DND-41 (cell line): Measurements from ENCODE around the gene ACOXL.

Source experiments
- ATAC-seq: fragments of 200-7000 bp; cut with Tn5 transposase; 3 replicates; pipeline ENCODE4 v1.9.1; 2021; ENCODE audit warnings: low read depth; ENCODE audit not compliant: insufficient read depth
- DNase-seq: peaks from one replicate; pipeline ENCODE4 v3.0.0-alpha.2; 2020
- H2AFZ ChIP-seq: 2 replicates; pipeline ENCODE4 v1.6.0; 2012; ENCODE audit warnings: low read depth, low read length
- H3K27ac ChIP-seq: 2 replicates; pipeline ENCODE4 v1.5.1; 2012; ENCODE audit warnings: low read length, inconsistent platforms
- H3K27me3 ChIP-seq: fragments of 200-600 bp; sonication (generic); 2 replicates; pipeline ENCODE4 v1.6.0; 2012; ENCODE audit warnings: low read length, mild to moderate bottlenecking, inconsistent platforms; ENCODE audit not compliant: insufficient read depth, poor library complexity
- H3K36me3 ChIP-seq: 2 replicates; pipeline ENCODE4 v1.5.1; 2012; ENCODE audit warnings: low read length, inconsistent platforms; ENCODE audit not compliant: insufficient read depth
- H3K4me1 ChIP-seq: 2 replicates; pipeline ENCODE4 v1.5.1; 2012; ENCODE audit warnings: mild to moderate bottlenecking, low read length; ENCODE audit not compliant: insufficient read depth
- H3K4me2 ChIP-seq: 2 replicates; pipeline ENCODE4 v1.6.0; 2012; ENCODE audit warnings: mild to moderate bottlenecking, moderate library complexity, low read length, inconsistent platforms; ENCODE audit not compliant: insufficient read depth
- H3K4me3 ChIP-seq, 2 experiments: fragments of 200-600 bp in 1 of 2; shearing (Covaris generic) in 1 of 2; 2 replicates each; pipeline ENCODE4 v1.5.1; 2012 to 2016; ENCODE audit warnings: inconsistent platforms in 2 of 2, low read length in 2 of 2, mild to moderate bottlenecking in 2 of 2, low read depth in 1 of 2, moderate library complexity in 1 of 2
- H3K79me2 ChIP-seq: 2 replicates; pipeline ENCODE4 v1.6.0; 2012; ENCODE audit warnings: low read length, inconsistent platforms; ENCODE audit not compliant: insufficient read depth
- H3K9ac ChIP-seq: 2 replicates; pipeline ENCODE4 v1.6.0; 2012; ENCODE audit warnings: low read depth, mild to moderate bottlenecking, inconsistent platforms, low read length, moderate library complexity
- H3K9me3 ChIP-seq: 2 replicates; pipeline ENCODE4 v1.5.1; 2012; ENCODE audit warnings: low read length, moderate library complexity, mild to moderate bottlenecking, inconsistent platforms; ENCODE audit not compliant: insufficient read depth, severe bottlenecking
- H4K20me1 ChIP-seq: 2 replicates; pipeline ENCODE4 v1.6.0; 2012; ENCODE audit warnings: low read length; ENCODE audit not compliant: insufficient read depth
- CTCF ChIP-seq: IDR thresholded peaks from 2 replicates; pipeline ENCODE4 v1.5.1; 2012; ENCODE audit warnings: borderline replicate concordance, low read length, moderate library complexity, mild to moderate bottlenecking; ENCODE audit not compliant: poor library complexity, severe bottlenecking; ENCODE audit errors: extremely low read depth
- EZH2 ChIP-seq: IDR thresholded peaks from 3 replicates; pipeline ENCODE4 v1.6.1; 2012; ENCODE audit warnings: borderline replicate concordance, low read depth, mild to moderate bottlenecking, moderate library complexity, low read length, inconsistent platforms; ENCODE audit not compliant: severe bottlenecking

Gene ACOXL

GRCh38 chr2:110897966-110898365 is 165.6 kb downstream of the ACOXL start:
- H3K36me3 ChIP-seq: no peaks in the 10 kb centered on the region
- peaks cover 10% of the 10 kb centered on the region for H3K9me3 ChIP-seq
- H3K27ac ChIP-seq: no peak overlapping the region
- no peak for ATAC-seq
- H3K79me2 ChIP-seq: no peaks in the 10 kb centered on the region
- no peak overlapping the region for H3K4me3 ChIP-seq
- H2AFZ ChIP-seq: no peak overlapping the region
- DNase-seq: no peak
- no peak overlapping the region for H3K9ac ChIP-seq
- no peaks in the 10 kb centered on the region for H3K27me3 ChIP-seq
- no peaks in the 10 kb centered on the region for H4K20me1 ChIP-seq
- H3K4me1 ChIP-seq: no peaks in the 10 kb centered on the region
- TF ChIP-seq CTCF (no peak), EZH2 (no peak)
- H3K4me2 ChIP-seq: no peak overlapping the region

GRCh38 chr2:110900191-110900590 is 167.8 kb downstream of the ACOXL start:
- no peaks in the 10 kb centered on the region for H3K79me2 ChIP-seq
- DNase-seq (no peak), ATAC-seq (no peak)
- no peak overlapping the region for H3K4me2 ChIP-seq
- no peaks in the 10 kb centered on the region for H4K20me1 ChIP-seq
- H3K4me3 ChIP-seq: no peak overlapping the region
- H3K9ac ChIP-seq: no peak overlapping the region
- H3K9me3 ChIP-seq: peaks cover 10% of the 10 kb centered on the region
- no peak overlapping the region for H2AFZ ChIP-seq
- no peaks in the 10 kb centered on the region for H3K36me3 ChIP-seq
- H3K27me3 ChIP-seq: no peaks in the 10 kb centered on the region
- TF ChIP-seq CTCF (no peak), EZH2 (no peak)
- no peak overlapping the region for H3K27ac ChIP-seq
- peaks cover 4% of the 10 kb centered on the region; the same call in 1 of the 2 replicates for H3K4me1 ChIP-seq

GRCh38 chr2:110903548-110903947 is 171.2 kb downstream of the ACOXL start:
- no peak overlapping the region for H3K4me3 ChIP-seq
- no peak overlapping the region for H3K9ac ChIP-seq
- H3K27me3 ChIP-seq: no peaks in the 10 kb centered on the region
- no peaks in the 10 kb centered on the region for H4K20me1 ChIP-seq
- H3K36me3 ChIP-seq: no peaks in the 10 kb centered on the region
- H3K4me2 ChIP-seq: no peak overlapping the region
- H3K79me2 ChIP-seq: no peaks in the 10 kb centered on the region
- H3K27ac ChIP-seq: no peak overlapping the region
- ATAC-seq (no peak), DNase-seq (no peak)
- H3K9me3 ChIP-seq: no peaks in the 10 kb centered on the region
- TF ChIP-seq EZH2 (no peak), CTCF (no peak)
- peaks cover 4% of the 10 kb centered on the region; the same call in 1 of the 2 replicates for H3K4me1 ChIP-seq
- H2AFZ ChIP-seq: no peak overlapping the region
